ENCODE data around the gene TOMM20. TPM values are rescaled to one million over a fixed set of nuclear protein-coding genes. Genes with fewer than 3 reads are reported as not detected.

TOMM20 gene
- total and polyA plus RNA-seq, 2 of the 8 experiments (the other 6 are each of a cell fraction or from before 2014, with no cell fraction given), result 71.4 to 168 TPM

DNA sequence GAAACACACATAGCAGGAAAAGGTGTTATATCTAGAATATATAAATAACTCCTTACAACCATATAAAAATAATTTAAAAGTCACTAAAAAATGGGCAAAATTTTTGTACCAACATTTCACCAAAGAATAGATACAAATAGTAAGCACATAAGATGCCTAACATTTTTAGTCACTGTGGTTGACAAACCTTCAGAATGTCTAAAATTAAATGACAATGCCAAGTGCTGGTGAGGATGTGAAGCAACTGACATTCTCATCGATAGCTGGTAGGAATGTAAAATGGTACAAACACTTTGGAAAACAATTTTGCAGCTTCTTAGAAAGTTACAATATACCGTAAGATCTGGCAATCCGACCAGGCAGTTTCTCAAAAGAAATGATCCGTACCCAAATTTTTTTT is 14.4 kb upstream of the TOMM20 start:
- no peak overlapping the region for H2BK12ac ChIP-seq (ENCODE audit: low read depth, low read length)
- no peak overlapping the region for H3K4me3 ChIP-seq (ENCODE audit: extremely low read depth in 1 of 4, insufficient read depth in 2 of 4, low read depth in 3 of 4, low read length in 4 of 4)
- H3K4me1 ChIP-seq (replicated peaks in 1 of 4; ENCODE audit: control insufficient read depth in 3 of 4, insufficient read depth in 4 of 4, low read length in 3 of 4), result no peaks in the 10 kb centered on the region
- H3K9me3 ChIP-seq (ENCODE audit: insufficient read depth in 2 of 2, low read depth in 1 of 2, low read length in 1 of 2), result no peaks in the 10 kb centered on the region
- no peak overlapping the region for H3K4me2 ChIP-seq (ENCODE audit: insufficient read depth in 1 of 2, low read depth in 2 of 2, low read length in 2 of 2)
- no peak overlapping the region for H2BK5ac ChIP-seq (ENCODE audit: low read depth, low read length)
- no peaks in the 10 kb centered on the region for H3K27me3 ChIP-seq (replicated peaks in 1 of 4; ENCODE audit: control insufficient read depth in 3 of 4, extremely low read depth in 1 of 4, insufficient read depth in 3 of 4, low read length in 3 of 4)
- no peak overlapping the region for H4K5ac ChIP-seq (ENCODE audit: insufficient read length, low read depth, low read length)
- no peak overlapping the region for H3K9ac ChIP-seq (replicated peaks in 1 of 4; ENCODE audit: extremely low read depth in 1 of 4, low read depth in 3 of 4, low read length in 3 of 4)
- H2AK5ac ChIP-seq (ENCODE audit: low read depth, low read length), result no peak overlapping the region
- no peak overlapping the region for H2BK15ac ChIP-seq (ENCODE audit: low read length)
- no peak for DNase-seq (ENCODE audit: low read depth in 1 of 2, low spot score in 2 of 2)
- H2BK20ac ChIP-seq (ENCODE audit: low read length), result no peak overlapping the region
- no peak overlapping the region for H3K27ac ChIP-seq (ENCODE audit: low read depth, low read length)
- ChIA-PET CTCF (ENCODE audit: partially characterized antibody) (interaction anchor here (0.7 to 1.2 kb wide), 2 partner anchors 108 to 272 kb away, joined by 3 read pairs; no protein-coding TSS in a partner anchor), POLR2A (ENCODE audit: partially characterized antibody) (interaction anchor here (0.8 to 8.0 kb wide), 5 partner anchors 10 to 32 kb away, joined by 3 to 63 read pairs (median 10); partner anchors contain the start of genes RBM34 and TOMM20)
- H3K36me3 ChIP-seq (ENCODE audit: control insufficient read depth in 2 of 4, insufficient read depth in 4 of 4, low read length in 3 of 4), result peaks cover 16 to 71% (median 39%) of the 10 kb centered on the region in 4 experiments
- no peak overlapping the region for H4K91ac ChIP-seq (replicated peaks; ENCODE audit: insufficient read length, low read length)
- no peak for FAIRE-seq
- H3K4ac ChIP-seq (replicated peaks; ENCODE audit: insufficient read length, low read depth, low read length), result no peak overlapping the region
- H3K79me2 ChIP-seq (ENCODE audit: control insufficient read depth in 1 of 2, insufficient read depth in 2 of 2, low read length in 2 of 2), result peaks cover 0 to 7% of the 10 kb centered on the region in 2 experiments; a peak in 1 of 4 replicates
- H3K18ac ChIP-seq (ENCODE audit: extremely low read depth, low read length), result no peak overlapping the region
- no peak overlapping the region for H3K14ac ChIP-seq (ENCODE audit: insufficient read length)
- peaks cover 5 to 7% of the 10 kb centered on the region in 2 experiments for H4K20me1 ChIP-seq (replicated peaks in 1 of 2; ENCODE audit: control insufficient read depth in 1 of 2, insufficient read depth in 2 of 2, low read length in 2 of 2)
- no peak overlapping the region for H3K56ac ChIP-seq (replicated peaks; ENCODE audit: insufficient read length, low read depth, low read length)
- H3K79me1 ChIP-seq (ENCODE audit: low read depth, low read length), result peaks cover 2% of the 10 kb centered on the region
- H2BK120ac ChIP-seq (replicated peaks; ENCODE audit: low read depth, low read length), result no peak overlapping the region
- H4K8ac ChIP-seq (ENCODE audit: extremely low read depth, insufficient read depth, low read length), result no peak overlapping the region
- no peak overlapping the region for H3K23ac ChIP-seq (ENCODE audit: insufficient read length)
- H3K23me2 ChIP-seq (ENCODE audit: low read depth, low read length), result no peaks in the 10 kb centered on the region
- no peak overlapping the region for H2AFZ ChIP-seq (ENCODE audit: low read length)
- 92% methylated on average over 4 of the region's 4 CpGs; no CpG with 5 or more reads in 1 of the 2 experiments for WGBS, 2 experiments (ENCODE audit: extremely low coverage in 1 of 2, insufficient coverage in 1 of 2, insufficient read length in 1 of 2, insufficient replicate concordance in 2 of 2, low coverage in 1 of 2, low lambda C conversion rate in 2 of 2, missing lambda C conversion rate in 1 of 2)
- no peak for TF ChIP-seq HDAC6 (IDR thresholded peaks at IDR 0.05; ENCODE audit: low read depth, low read length)
- no peak for TF ChIP-seq EZH2 (IDR thresholded peaks at IDR 0.05; ENCODE audit: low read depth, low read length, severe bottlenecking)
- TF ChIP-seq, protein P1, sequence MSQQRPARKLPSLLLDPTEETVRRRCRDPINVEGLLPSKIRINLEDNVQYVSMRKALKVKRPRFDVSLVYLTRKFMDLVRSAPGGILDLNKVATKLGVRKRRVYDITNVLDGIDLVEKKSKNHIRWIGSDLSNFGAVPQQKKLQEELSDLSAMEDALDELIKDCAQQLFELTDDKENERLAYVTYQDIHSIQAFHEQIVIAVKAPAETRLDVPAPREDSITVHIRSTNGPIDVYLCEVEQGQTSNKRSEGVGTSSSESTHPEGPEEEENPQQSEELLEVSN (IDR thresholded peaks at IDR 0.05), result no peak
- no peak for TF ChIP-seq NANOG (IDR thresholded peaks at IDR 0.05; ENCODE audit: insufficient read depth, low read depth, low read length, poor library complexity, severe bottlenecking)
- no peak for TF ChIP-seq SRF (IDR thresholded peaks at IDR 0.05; ENCODE audit: low read depth, low read length)
- TF ChIP-seq GABPA (IDR thresholded peaks at IDR 0.05; ENCODE audit: borderline replicate concordance, insufficient read depth, low read length), result no peak
- no peak for TF ChIP-seq JUN (IDR thresholded peaks at IDR 0.05; ENCODE audit: low read depth, low read length)
- no peak for TF ChIP-seq EP300 (IDR thresholded peaks at IDR 0.05; ENCODE audit: borderline replicate concordance in 1 of 2, low read depth in 2 of 2, low read length in 2 of 2)
- TF ChIP-seq SAP30 (IDR thresholded peaks at IDR 0.05; ENCODE audit: insufficient read depth, insufficient replicate concordance, low read length), result no peak
- TF ChIP-seq CTBP2 (IDR thresholded peaks at IDR 0.05; ENCODE audit: borderline replicate concordance, insufficient read depth, insufficient read length, low read length), result no peak
- TF ChIP-seq, protein P2, sequence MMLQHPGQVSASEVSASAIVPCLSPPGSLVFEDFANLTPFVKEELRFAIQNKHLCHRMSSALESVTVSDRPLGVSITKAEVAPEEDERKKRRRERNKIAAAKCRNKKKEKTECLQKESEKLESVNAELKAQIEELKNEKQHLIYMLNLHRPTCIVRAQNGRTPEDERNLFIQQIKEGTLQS (IDR thresholded peaks at IDR 0.05; ENCODE audit: insufficient read depth, low read depth, low read length), result no peak

Measured in H1 (cell line).